Smooth muscle cell (in vitro differentiated cells): Measurements from ENCODE around the gene AMPD2. TPM values are rescaled to one million over a fixed set of nuclear protein-coding genes. Genes with fewer than 3 reads are reported as not detected.
A peak's percentile ranks its signal among the peaks of the same experiment; 100 is the strongest.
"Not testable (repeated sequence)": the region's sequence is repeated elsewhere in the genome, so short reads cannot be mapped to it uniquely, and the experiment has no call there.

Experiments used
- DNase-seq: peaks from one replicate; lab custom pipeline; 2025; ENCODE audit not compliant: unreplicated experiment; lab: John Stamatoyannopoulos, UW
- H2AFZ ChIP-seq: fragments of 200-600 bp; sonication (generic); 2 replicates; pipeline ENCODE4 v1.6.0; 2016; ENCODE audit warnings: antibody characterized with exemption, low read depth, mild to moderate bottlenecking
- H3F3A ChIP-seq: fragments of 200-600 bp; sonication (generic); 2 replicates; pipeline ENCODE4 v1.6.0; 2017; ENCODE audit warnings: antibody characterized with exemption, low read depth
- H3K27ac ChIP-seq: fragments of 200-600 bp; sonication (generic); 2 replicates; pipeline ENCODE4 v1.5.1; 2016; ENCODE audit warnings: low read depth, mild to moderate bottlenecking
- H3K27me3 ChIP-seq: fragments of 200-600 bp; sonication (generic); 2 replicates; pipeline ENCODE4 v1.6.1; 2016; ENCODE audit warnings: low read depth, mild to moderate bottlenecking
- H3K36me3 ChIP-seq: fragments of 200-600 bp; sonication (generic); 2 replicates; pipeline ENCODE4 v1.5.1; 2016; ENCODE audit warnings: low read depth
- H3K4me1 ChIP-seq: fragments of 200-600 bp; sonication (generic); 2 replicates; pipeline ENCODE4 v1.5.1; 2016; ENCODE audit warnings: low read depth
- H3K4me2 ChIP-seq: fragments of 200-600 bp; sonication (generic); 2 replicates; pipeline ENCODE4 v1.6.0; 2016; ENCODE audit warnings: mild to moderate bottlenecking
- H3K4me3 ChIP-seq: fragments of 200-600 bp; sonication (generic); 2 replicates; pipeline ENCODE4 v1.5.1; 2016; ENCODE audit warnings: mild to moderate bottlenecking
- H3K79me2 ChIP-seq: fragments of 200-600 bp; sonication (generic); 2 replicates; pipeline ENCODE4 v1.6.0; 2016; ENCODE audit warnings: low read depth, mild to moderate bottlenecking
- H3K9ac ChIP-seq: fragments of 200-600 bp; sonication (generic); 2 replicates; pipeline ENCODE4 v1.6.0; 2016; ENCODE audit warnings: low read depth
- H3K9me3 ChIP-seq: fragments of 200-600 bp; sonication (generic); replicated peaks from 2 replicates; pipeline ENCODE4 v1.5.1; 2016; ENCODE audit warnings: low read depth
- H4K20me1 ChIP-seq: fragments of 200-600 bp; sonication (generic); 2 replicates; pipeline ENCODE4 v1.6.0; 2016; ENCODE audit warnings: low read depth
- CTCF ChIP-seq: fragments of 200-600 bp; sonication (generic); IDR thresholded peaks from 2 replicates; pipeline ENCODE4 v1.5.1; 2017; ENCODE audit warnings: borderline replicate concordance, mild to moderate bottlenecking, antibody characterized with exemption; ENCODE audit not compliant: insufficient read depth, poor library complexity, severe bottlenecking
- WGBS: methylation state at CpG from one replicate; pipeline ENCODE4 v1.1.7; 2016; ENCODE audit warnings: low lambda C conversion rate; 5-methylcytosine and 5-hydroxymethylcytosine counted together
- microRNA counts: library from miRNA; unstranded; fragments of <30 nt; microRNA quantifications from one replicate; lab custom pipeline; 2016
- polyA plus RNA-seq: library from polyadenylated mRNA; unstranded; fragments of >200 nt; fragmentation: Nextera tagmentation; extraction: Ambion mirVana; gene quantifications from 2 replicates; pipeline ENCODE4 v1.2.1, GENCODE V29; 2016
- small RNA-seq: library from RNA; depleted of rRNA; stranded (forward); fragments of <200 nt; gene quantifications from one replicate; pipeline ENCODE3, GENCODE V24; 2014
- total RNA-seq: library from RNA; depleted of rRNA; stranded (reverse); fragments of >200 nt; gene quantifications from 2 replicates; pipeline ENCODE4 v1.2.3, GENCODE V29; 2014

AMPD2 gene
- total and polyA plus RNA-seq, 2 experiments from 2014 or later, result 57.4 to 104 TPM

GRCh38 chr1:109677459-109677858 is 57.8 kb downstream of the AMPD2 start:
- H3K27ac ChIP-seq, result no peak overlapping the region
- no peaks in the 10 kb centered on the region for H3K27me3 ChIP-seq
- H3F3A ChIP-seq, result no peaks in the 10 kb centered on the region
- H3K4me1 ChIP-seq, result no peaks in the 10 kb centered on the region
- no peaks in the 10 kb centered on the region for H3K79me2 ChIP-seq
- 90% methylated on average over 3 of the region's 3 CpGs for WGBS
- H3K4me3 ChIP-seq, result no peak overlapping the region
- no peak for TF ChIP-seq CTCF
- H3K9me3 ChIP-seq, result no peaks in the 10 kb centered on the region
- H3K9ac ChIP-seq, result no peak overlapping the region
- DNase-seq, result no peak
- no peaks in the 10 kb centered on the region for H4K20me1 ChIP-seq
- no peak overlapping the region for H3K4me2 ChIP-seq
- H3K36me3 ChIP-seq, result no peaks in the 10 kb centered on the region
- no peak overlapping the region for H2AFZ ChIP-seq

- H3K9me3 ChIP-seq, H3F3A ChIP-seq, H3K36me3 ChIP-seq, H3K4me3 ChIP-seq, DNase-seq, H3K27me3 ChIP-seq, H2AFZ ChIP-seq, H3K4me2 ChIP-seq, H3K79me2 ChIP-seq, H4K20me1 ChIP-seq, H3K27ac ChIP-seq, H3K9ac ChIP-seq, H3K4me1 ChIP-seq: not testable (repeated sequence)
- WGBS, result 87% methylated on average over 2 of the region's 2 CpGs
Measured at GRCh38 chr1:109678637-109679036, 59.0 kb downstream of the AMPD2 start.

MicroRNA genes within 50 kb of the gene (microRNA counts, 767-probe panel; counts per million panel counts)
- microRNA hsa-miR-197-3p (lab: Ali Mortazavi, UCI), result 6,951 counts per million, percentile 38 among the panel's probes with 10 or more counts

Small RNAs within 50 kb of the gene (small RNA-seq; reads per million reads assigned to genes)
- gene RNU6V, result not detected

Other genes starting within 250 kb of the AMPD2 start
- gene SORT1, start 221.9 kb upstream of the AMPD2 start, total RNA-seq, result 28.7 and 31.4 TPM in 2 replicates
- gene SORT1, start 221.9 kb upstream of the AMPD2 start, polyA plus RNA-seq, result 9.8 and 17.0 TPM in 2 replicates
- 54.0 and 57.2 TPM in 2 replicates for gene PSMA5, start 193.4 kb upstream of the AMPD2 start, total RNA-seq
- gene PSMA5, start 193.4 kb upstream of the AMPD2 start, polyA plus RNA-seq, result 89.8 and 93.9 TPM in 2 replicates
- 0.04 TPM in 1 of 2 replicates, not detected in the other for gene SYPL2, start 153.3 kb upstream of the AMPD2 start, total RNA-seq
- gene SYPL2, start 153.3 kb upstream of the AMPD2 start, polyA plus RNA-seq, result not detected in 2 replicates
- 1.9 and 2.4 TPM in 2 replicates for gene ATXN7L2, start 135.9 kb upstream of the AMPD2 start, total RNA-seq
- 5.7 and 6.2 TPM in 2 replicates for gene ATXN7L2, start 135.9 kb upstream of the AMPD2 start, polyA plus RNA-seq
- gene CYB561D1, start 125.7 kb upstream of the AMPD2 start, total RNA-seq, result 4.5 and 8.6 TPM in 2 replicates
- 5.3 and 7.4 TPM in 2 replicates for gene CYB561D1, start 125.7 kb upstream of the AMPD2 start, polyA plus RNA-seq
- gene AMIGO1, start 110.1 kb upstream of the AMPD2 start, total RNA-seq, result 0.31 and 0.99 TPM in 2 replicates
- 0.93 and 1.4 TPM in 2 replicates for gene AMIGO1, start 110.1 kb upstream of the AMPD2 start, polyA plus RNA-seq
- not detected in 2 replicates for gene GPR61, start 80.0 kb upstream of the AMPD2 start, total RNA-seq
- 0.37 TPM in 1 of 2 replicates, not detected in the other for gene GPR61, start 80.0 kb upstream of the AMPD2 start, polyA plus RNA-seq
- gene GNAI3, start 71.2 kb upstream of the AMPD2 start, total RNA-seq, result 15.4 and 19.0 TPM in 2 replicates
- gene GNAI3, start 71.2 kb upstream of the AMPD2 start, polyA plus RNA-seq, result 11.4 and 13.0 TPM in 2 replicates
- gene GNAT2, start 221 bp upstream of the AMPD2 start, total RNA-seq, result not detected in 2 replicates
- not detected in 2 replicates for gene GNAT2, start 221 bp upstream of the AMPD2 start, polyA plus RNA-seq
- 23.2 and 25.8 TPM in 2 replicates for gene GSTM4, start 36.3 kb downstream of the AMPD2 start, total RNA-seq
- gene GSTM4, start 36.3 kb downstream of the AMPD2 start, polyA plus RNA-seq, result 32.8 and 34.4 TPM in 2 replicates
- gene GSTM2, start 48.2 kb downstream of the AMPD2 start, total RNA-seq, result 29.2 and 30.3 TPM in 2 replicates
- gene GSTM2, start 48.2 kb downstream of the AMPD2 start, polyA plus RNA-seq, result 41.2 and 43.8 TPM in 2 replicates
- 15.9 and 20.9 TPM in 2 replicates for gene GSTM1, start 68.0 kb downstream of the AMPD2 start, total RNA-seq
- gene GSTM1, start 68.0 kb downstream of the AMPD2 start, polyA plus RNA-seq, result 31.4 and 46.3 TPM in 2 replicates
- not detected in 2 replicates for gene GSTM5, start 92.4 kb downstream of the AMPD2 start, total RNA-seq
- 0.17 and 0.87 TPM in 2 replicates for gene GSTM5, start 92.4 kb downstream of the AMPD2 start, polyA plus RNA-seq
- 117 and 153 TPM in 2 replicates for gene GSTM3, start 121.2 kb downstream of the AMPD2 start, total RNA-seq
- gene GSTM3, start 121.2 kb downstream of the AMPD2 start, polyA plus RNA-seq, result 211 and 218 TPM in 2 replicates
- not detected in 2 replicates for gene EPS8L3, start 144.1 kb downstream of the AMPD2 start, total RNA-seq
- gene EPS8L3, start 144.1 kb downstream of the AMPD2 start, polyA plus RNA-seq, result not detected in 2 replicates